T47D (cell line): ENCODE results near the gene GAGE12J.
"Not testable (repeated sequence)": the region's sequence is repeated elsewhere in the genome, so short reads cannot be mapped to it uniquely, and the experiment has no call there.

ENCODE experiments used
- DNase-seq, 2 experiments: peaks; one replicate each; pipeline versions ENCODE4 v3.0.0 to v3.0.0-alpha.2; 2011 to 2012; ENCODE audit warnings: low read depth in 1 of 2, low spot score in 1 of 2
- JUND ChIP-seq: IDR thresholded peaks from 2 replicates; pipeline ENCODE4 v1.6.1; 2012; ENCODE audit warnings: low read depth
- in situ Hi-C: cut with HindIII; loops from 2 replicates; pipeline ENCODE4 v1.10.0; 2016; ENCODE audit warnings: low sequenced_read_pairs, low pct_unique_long_range_greater_than_20kb

The GAGE12J gene, protein sequence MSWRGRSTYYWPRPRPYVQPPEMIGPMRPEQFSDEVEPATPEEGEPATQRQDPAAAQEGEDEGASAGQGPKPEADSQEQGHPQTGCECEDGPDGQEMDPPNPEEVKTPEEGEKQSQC

GRCh38 chrX:49321737-49322136 lies at the start of gene GAGE12J:
GAGE12J (plus strand) TSS chrX:49322037; CDS start chrX:49323194, 1,157 bp downstream.
- in situ Hi-C loops, DNase-seq: not testable (repeated sequence)

DNA sequence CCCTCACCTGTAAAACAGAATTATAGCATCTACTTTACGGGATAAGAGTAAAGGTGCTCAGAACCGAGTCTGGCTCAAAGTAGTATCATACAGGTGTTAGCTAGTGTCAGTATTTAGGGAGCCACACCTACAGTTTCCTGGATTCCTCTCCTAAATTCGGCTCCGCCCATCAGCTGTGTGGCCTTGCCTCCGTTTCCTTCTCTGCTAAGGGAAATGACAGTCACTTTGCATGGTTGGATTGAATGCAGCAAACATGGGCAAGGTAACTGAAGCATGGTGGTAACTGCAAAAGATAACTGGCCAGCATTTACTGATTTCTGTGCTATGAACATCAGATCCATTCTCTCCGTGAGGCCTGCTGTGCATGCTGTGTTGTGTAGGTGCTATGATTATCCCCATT lies 49.4 kb upstream of the GAGE12J start:
- in situ Hi-C loops = no loop called here
- no peak for DNase-seq
- no peak for TF ChIP-seq JUND

- no peak for TF ChIP-seq JUND
- in situ Hi-C loops = no loop called here
- no peak for DNase-seq
Measured at GRCh38 chrX:49273181-49273727, 48.6 kb upstream of the GAGE12J start.

DNA sequence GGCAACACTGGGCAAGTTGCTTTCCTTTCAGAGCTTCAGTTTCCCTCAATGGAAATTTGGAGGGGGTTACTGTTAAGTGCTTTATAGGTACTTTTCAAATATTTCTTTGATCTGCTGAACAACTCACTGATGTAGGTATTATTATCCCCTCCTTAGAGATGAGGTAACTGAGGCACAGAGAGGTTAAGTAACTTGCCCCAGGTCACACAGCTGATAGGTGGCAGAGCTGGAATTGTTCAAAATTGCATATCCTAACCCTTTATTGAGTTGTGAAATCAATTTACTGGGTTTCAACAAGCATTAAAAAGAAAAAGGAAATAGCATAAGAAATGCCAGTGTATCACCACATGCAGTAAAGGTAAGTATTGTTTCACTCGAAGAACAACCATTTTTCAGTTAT lies 45.6 kb upstream of the GAGE12J start:
- in situ Hi-C loops = no loop called here
- TF ChIP-seq JUND = no peak

DNA sequence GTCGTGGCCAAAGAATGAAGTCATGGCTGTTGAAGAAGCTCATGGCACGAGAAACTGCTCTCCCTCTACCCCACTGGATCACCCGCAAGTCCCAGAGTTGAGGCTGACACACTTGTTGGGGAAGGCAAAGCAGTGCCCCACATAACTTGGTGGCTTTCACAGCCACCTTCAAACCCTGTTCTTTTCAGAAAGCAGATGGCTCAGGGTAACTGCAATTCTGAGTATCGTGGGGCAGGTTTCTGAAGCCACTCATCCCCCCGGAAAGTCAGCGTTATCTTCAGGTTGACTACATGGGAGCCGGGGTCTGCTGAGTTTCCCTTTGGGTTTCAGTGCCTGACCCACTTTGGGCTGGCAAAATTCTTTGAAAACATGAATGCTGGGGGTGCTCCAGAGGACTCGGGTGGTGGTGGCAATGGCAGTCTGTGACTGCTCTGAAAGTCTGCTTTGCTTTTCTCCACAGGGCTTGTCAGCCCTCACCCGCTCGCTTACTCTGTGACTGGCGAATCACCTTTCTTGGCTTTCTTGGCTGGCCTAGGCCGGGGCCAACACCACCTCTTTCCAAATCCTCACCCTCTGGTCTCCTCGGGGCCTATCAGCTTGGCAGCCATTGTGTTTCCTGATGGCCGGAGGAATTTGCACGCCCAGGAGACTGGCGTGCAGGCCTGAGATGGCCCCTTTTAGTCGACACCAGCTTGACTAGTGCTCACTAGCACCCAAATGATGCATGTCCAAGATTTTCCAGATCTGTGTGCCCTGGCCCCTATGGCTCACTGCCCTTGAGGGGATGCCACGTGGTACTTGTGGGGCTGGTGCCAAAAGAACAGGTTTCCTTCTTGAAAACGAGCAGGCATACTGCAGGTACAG lies 44.9 kb upstream of the GAGE12J start:
- no peak for DNase-seq
- in situ Hi-C loops = no loop called here
- no peak for TF ChIP-seq JUND

More for the DNA sequence above, 45.6 kb upstream of the GAGE12J start:
- no peak for DNase-seq

DNA sequence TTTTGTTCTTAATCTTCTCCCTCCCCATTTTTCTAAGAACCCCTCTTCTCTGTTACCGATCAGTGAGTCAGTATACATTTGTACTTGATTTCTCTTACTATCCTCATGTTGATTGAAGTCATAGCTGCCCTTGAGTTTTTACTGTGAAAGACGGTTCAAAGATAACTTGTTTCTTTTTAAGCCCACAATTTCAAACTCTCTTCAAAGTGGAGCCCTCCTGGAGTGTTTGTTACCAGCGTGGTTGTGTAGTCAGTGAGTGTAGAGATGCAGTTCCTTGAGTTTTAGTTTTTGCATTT lies 44.4 kb upstream of the GAGE12J start:
- DNase-seq = no peak
- in situ Hi-C loops = no loop called here
- TF ChIP-seq JUND = no peak

DNA sequence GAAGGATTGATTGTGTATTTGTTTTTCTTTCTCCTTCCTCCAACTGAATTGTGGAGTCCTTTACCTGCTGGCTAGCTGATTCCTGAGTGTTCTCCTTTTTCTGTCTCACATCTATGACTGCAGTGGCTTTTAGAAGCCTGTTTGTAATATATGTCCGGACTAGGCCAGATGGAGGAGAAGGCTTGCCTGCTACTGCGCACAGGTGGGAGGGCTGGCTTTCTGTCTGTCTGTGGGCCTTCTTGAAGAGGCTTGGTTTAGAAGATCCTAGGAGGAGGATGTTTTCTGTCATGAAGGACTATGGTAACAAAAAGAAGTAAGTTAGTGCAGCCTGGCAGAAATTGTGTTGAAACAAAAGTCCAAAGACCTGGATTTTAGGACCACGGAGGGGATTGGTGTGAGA lies 43.8 kb upstream of the GAGE12J start:
- no peak for TF ChIP-seq JUND
- in situ Hi-C loops = no loop called here
- no peak for DNase-seq

DNA sequence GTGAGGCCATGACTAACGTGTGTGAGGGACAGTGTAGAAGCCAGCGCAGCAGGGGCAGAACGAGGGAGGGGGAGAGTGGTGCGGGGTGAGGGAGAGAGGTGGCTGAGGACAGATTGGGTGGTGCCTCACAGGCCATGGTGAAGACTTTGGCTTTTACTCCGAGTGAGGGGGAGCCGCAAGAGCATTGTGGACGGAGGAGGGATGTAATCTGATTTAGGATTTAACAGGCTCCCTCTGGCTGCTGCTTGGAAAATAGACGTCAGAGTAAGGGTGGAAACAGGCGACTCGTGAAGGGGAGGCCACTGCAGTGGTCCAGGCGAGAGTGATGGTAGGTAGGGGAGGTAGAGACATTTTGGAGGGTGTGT lies 39.2 kb upstream of the GAGE12J start:
- DNase-seq = peak in 1 of 2 experiments; percentile 64
- no peak for TF ChIP-seq JUND
- in situ Hi-C loops = no loop called here

GRCh38 chrX:49284212-49284611 lies 37.6 kb upstream of the GAGE12J start:
- no peak for DNase-seq
- TF ChIP-seq JUND = no peak
- in situ Hi-C loops = no loop called here

DNA sequence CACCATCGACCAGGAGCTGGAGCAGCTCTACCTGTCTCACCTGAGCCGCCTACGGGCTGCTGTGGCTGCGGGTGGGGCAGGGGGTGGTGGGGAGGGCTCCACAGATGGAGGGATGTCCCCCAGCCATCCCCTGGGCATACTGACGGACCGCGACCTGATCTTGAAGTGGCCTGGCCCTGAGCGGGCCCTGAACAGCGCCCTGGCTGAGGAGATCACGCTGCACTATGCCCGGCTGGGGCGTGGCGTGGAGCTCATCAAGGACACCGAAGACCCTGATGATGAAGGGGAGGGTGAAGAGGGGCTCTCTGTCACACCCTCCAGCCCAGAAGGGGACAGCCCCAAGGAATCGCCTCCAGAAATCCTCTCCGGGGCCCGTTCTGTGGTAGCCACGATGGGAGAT lies 35.7 kb upstream of the GAGE12J start:
- in situ Hi-C loops = no loop called here
- no peak for TF ChIP-seq JUND
- no peak for DNase-seq

- DNase-seq = no peak
- TF ChIP-seq JUND = no peak
- in situ Hi-C loops = no loop called here
Measured at GRCh38 chrX:49286581-49286980, 35.3 kb upstream of the GAGE12J start.

GRCh38 chrX:49287665-49288064 lies 34.2 kb upstream of the GAGE12J start:
- in situ Hi-C loops = no loop called here
- no peak for DNase-seq
- no peak for TF ChIP-seq JUND

- no peak for TF ChIP-seq JUND
- in situ Hi-C loops = no loop called here
- no peak for DNase-seq
Measured at GRCh38 chrX:49290215-49290614, 31.6 kb upstream of the GAGE12J start.
